HT1080 (cell line): ENCODE results near the gene SLC38A3. TPM values are rescaled to one million over a fixed set of nuclear protein-coding genes. Genes with fewer than 3 reads are reported as not detected.
"Not testable (repeated sequence)": the region's sequence is repeated elsewhere in the genome, so short reads cannot be mapped to it uniquely, and the experiment has no call there.

Source experiments
- DNase-seq: peaks from one replicate; pipeline ENCODE4 v3.0.0-alpha.2; 2015; ENCODE audit warnings: low read depth
- total RNA-seq: library from RNA; depleted of rRNA; stranded (reverse); fragments of >200 nt; shearing (Covaris generic); gene quantifications from 2 replicates; pipeline ENCODE4 v1.2.3, GENCODE V29; 2014

The SLC38A3 gene
- total RNA-seq, 1 experiment from 2014 or later: not detected

GRCh38 chr3:50230104-50230793, 25.2 kb downstream of the SLC38A3 start:
- no peak for DNase-seq

GRCh38 chr3:50230794-50231125, 25.7 kb downstream of the SLC38A3 start:
- DNase-seq: no peak

- DNase-seq: no peak
Measured at GRCh38 chr3:50231581-50231980, 26.5 kb downstream of the SLC38A3 start.

GRCh38 chr3:50232303-50232702, 27.2 kb downstream of the SLC38A3 start:
- DNase-seq: no peak

GRCh38 chr3:50233176-50233575, 28.1 kb downstream of the SLC38A3 start:
- no peak for DNase-seq

- peak; percentile 99 for DNase-seq
Measured at GRCh38 chr3:50235716-50236483, 30.8 kb downstream of the SLC38A3 start, which contains the start of gene GNAI2. Gene GNAI2, plus strand, starts transcription at chr3:50236204. Its CDS starts 132 bp downstream, at chr3:50236336.

- no peak for DNase-seq
Measured at GRCh38 chr3:50236484-50237132, 31.5 kb downstream of the SLC38A3 start.

DNA sequence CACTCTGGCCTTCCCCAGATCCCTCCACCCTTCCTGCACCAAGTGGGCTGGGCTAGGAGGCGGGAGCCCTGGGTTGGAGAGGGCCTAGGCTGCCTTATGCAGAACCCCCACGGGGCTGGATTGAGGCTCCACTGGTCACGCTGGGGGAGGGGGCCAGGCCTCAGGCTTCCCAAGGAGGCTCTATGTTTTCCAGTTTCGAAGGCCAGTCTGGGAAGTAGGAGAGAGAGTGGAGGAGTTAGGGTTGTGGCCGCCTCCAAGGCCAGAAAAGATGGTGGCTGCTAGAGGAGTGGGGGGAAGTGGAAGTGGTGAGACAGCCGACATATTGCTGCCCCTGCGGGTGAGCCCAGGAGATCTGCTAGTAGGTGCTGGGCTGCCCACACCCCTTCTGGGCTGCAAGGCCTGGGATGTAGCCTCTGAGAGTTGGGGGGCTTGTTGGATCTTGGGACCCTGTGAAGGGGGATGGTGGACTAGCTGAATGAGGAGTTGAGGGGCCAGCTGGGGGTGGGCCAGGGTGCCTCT, 32.1 kb downstream of the SLC38A3 start:
- no peak for DNase-seq

- peak; percentile 92 for DNase-seq
Measured at GRCh38 chr3:50237754-50238548, 32.9 kb downstream of the SLC38A3 start.

GRCh38 chr3:50238549-50239026, 33.5 kb downstream of the SLC38A3 start:
- no peak for DNase-seq

DNA sequence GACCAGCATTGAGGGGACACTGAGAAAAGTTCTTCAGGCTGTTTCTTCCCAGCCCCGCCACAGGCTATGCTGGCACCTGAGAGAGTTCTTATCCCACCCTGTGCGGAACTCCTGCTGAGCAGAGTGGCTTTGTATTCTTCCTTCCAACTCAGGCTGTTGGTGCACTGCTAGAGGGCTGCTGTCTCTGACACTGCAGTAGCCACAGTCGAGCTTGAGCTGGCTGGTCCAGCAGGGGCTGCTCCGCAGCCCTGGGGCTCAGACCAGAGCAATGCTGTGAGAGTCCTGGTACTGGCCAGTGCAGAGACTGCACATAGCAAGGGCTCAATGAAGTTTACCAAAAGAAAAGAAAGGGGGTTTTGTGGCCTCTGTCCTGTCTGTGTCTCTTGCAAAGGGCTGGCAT, 34.6 kb downstream of the SLC38A3 start:
- DNase-seq: no peak

- no peak for DNase-seq
Measured at GRCh38 chr3:50241163-50241562, 36.1 kb downstream of the SLC38A3 start.

DNA sequence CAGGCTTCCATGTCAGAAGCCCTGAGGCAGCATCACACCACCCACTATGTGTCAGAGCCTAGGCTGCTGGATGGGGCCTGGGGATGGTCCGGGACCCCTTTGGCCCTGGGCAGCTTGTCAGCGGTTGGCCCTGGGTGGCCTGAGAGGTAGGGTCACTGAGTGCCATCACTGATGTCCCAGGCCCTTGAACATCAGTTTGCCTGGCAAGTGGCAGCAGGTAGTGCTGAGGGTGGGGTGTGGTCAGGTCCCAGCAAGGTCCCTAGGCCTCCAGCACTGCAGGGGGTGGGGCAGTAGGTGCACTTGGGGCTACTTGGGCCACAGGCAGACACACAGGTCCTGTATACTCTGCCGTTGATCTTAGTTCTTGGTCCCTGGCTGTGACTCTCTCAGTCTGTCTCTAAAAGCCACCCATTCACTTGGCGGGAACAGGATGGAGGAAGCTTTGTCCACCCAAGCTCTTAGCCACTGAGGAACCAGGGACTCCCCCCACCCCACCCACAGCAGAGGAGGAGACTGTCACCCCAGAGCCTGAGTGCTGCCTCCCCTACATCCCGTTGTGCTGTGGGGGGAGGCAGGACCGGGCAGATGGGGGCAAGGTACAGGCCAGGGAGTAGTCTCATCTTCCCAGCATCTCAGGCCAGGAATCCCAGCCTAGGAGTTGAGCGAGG, 36.8 kb downstream of the SLC38A3 start:
- no peak for DNase-seq

- DNase-seq: no peak
Measured at GRCh38 chr3:50242381-50242770, 37.3 kb downstream of the SLC38A3 start.

DNA sequence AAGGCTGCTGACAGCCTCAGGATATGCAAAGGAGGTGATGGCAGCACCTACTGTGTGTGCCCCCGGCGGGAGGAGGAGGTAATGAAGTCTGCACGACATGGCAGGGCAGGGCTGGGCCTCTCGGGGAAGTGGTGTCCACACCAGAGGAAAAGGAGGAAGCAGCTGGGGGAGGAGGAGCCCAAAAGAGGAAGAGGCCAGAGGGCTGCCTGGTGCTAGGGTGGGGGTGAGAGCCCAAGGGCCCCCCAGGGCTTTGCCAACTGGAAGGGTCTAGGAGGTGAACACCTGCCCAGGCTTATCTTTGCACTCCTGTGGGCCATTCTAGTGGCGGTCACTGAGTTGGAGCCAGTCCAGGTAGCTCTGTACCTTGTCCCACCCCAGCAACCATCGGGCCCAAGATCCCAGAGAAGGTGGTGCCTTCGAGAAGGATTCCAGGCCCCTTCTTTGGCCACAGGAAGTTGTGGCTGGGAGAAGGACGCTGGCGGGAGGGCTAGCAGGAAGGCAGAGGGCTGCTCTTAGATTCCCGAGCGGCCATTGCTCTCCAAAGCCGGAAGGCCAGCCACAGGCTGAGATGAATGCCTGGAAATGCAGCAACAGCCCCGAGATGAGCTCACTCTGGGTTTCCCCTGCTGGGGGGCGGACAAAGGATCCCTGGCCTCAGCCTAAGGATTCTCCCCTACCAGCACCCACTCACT, 37.9 kb downstream of the SLC38A3 start:
- DNase-seq: peak; percentile 65

- no peak for DNase-seq
Measured at GRCh38 chr3:50243543-50243895, 38.4 kb downstream of the SLC38A3 start.

DNA sequence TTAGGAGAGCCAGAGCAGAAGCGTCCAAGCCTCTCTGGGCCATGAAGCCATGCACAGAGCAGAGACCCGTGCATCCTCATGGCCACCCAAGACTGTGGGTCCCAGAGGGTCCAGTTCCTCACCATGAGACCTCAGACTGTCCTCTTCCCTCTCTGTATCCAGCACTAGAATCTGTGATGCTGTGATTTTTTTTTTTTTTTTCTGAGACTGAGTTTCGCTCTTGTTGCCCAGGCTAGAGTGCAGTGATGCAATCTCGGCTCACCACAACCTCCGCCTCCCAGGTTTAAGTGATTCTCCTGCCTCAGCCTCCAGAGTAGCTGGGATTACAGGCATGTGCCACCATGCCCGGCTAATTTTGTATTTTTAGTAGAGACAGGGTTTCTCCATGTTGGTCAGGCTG, 39.7 kb downstream of the SLC38A3 start:
- DNase-seq: not testable (repeated sequence)

DNA sequence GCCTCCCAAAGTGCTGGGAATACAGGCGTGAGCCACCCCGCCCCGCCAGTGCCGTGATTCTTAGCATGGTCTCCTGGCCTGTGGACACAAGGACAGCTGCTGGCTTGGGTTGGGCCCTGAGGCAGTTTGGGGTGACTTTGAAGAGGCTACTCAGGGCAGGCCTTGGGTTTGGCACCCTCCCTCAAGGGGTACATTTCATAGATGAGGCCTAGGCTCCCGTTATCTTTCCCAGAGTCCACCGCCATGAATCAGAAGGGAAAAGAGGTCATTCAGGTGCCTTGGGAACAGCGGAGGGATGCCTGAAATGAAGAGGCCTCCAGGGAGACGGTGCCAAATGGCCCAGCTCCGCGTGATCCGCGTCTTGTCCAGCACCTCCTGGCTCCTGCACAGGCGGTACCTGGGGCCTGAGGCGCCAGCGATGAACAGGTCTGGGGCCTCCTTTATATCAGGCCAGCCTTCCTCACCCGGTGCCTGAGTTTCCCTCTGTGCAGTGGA, 40.2 kb downstream of the SLC38A3 start:
- DNase-seq: no peak

DNA sequence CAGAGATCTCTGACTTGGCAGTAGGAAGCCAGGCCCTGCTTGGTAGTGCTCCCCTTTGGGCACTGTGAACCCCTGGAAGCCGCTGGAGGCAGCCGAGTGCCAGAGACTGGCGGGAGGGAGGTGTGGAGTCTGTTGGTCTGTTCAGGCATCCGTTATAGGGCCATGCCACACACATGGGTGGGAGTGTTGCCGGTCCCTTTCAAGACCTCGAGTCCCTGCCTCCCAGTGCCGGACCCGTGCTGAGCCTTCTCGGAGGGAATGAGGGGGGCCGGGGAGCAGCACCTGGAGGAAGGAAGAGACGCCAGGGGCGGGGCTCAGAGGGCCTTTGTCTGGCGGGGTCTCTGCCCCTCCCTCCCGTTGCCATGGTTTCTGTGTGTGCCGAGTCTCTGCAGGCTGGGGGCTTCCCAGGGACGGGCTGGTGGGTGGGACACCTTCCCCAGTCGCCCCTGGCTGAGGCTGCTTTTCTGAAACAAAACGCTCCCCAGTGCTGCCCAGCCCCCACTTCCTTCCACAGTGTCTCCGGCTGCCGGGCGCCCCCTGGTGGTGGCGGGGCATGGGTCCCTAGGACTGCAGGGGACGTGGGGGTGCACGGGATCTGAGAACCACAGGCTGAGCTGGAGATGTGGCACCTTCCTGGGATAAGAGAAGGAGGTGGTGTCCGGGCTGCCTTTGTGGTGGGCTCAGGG, 40.9 kb downstream of the SLC38A3 start:
- DNase-seq: no peak
